Aorta (tissue), 5 donors: ENCODE data around the gene LMX1B. TPM values are rescaled to one million over a fixed set of nuclear protein-coding genes. Genes with fewer than 3 reads are reported as not detected.

Experiments
- ATAC-seq: fragments of 200-7000 bp; cut with Tn5 transposase; one replicate; pipeline ENCODE4 v1.9.1; 2022; ENCODE audit warnings: moderate library complexity; ENCODE audit not compliant: low FRiP score
- DNase-seq, 2 donors: peaks; one replicate each; pipeline ENCODE4 v3.0.0-alpha.2; 2020
- H3K27ac ChIP-seq, 2 donors: one replicate each; pipeline ENCODE4 v1.5.1; 2013; ENCODE audit warnings: low read length in 2 of 2, mild to moderate bottlenecking in 2 of 2, moderate library complexity in 2 of 2, control low read depth in 1 of 2, inconsistent platforms in 1 of 2, low read depth in 1 of 2
- H3K27me3 ChIP-seq, 2 donors: one replicate each; pipeline ENCODE4 v1.6.1; 2013; ENCODE audit warnings: control low read depth in 1 of 2, low read length in 1 of 2, mild to moderate bottlenecking in 1 of 2, moderate library complexity in 1 of 2; ENCODE audit not compliant: insufficient read depth in 2 of 2, control insufficient read depth in 1 of 2
- H3K36me3 ChIP-seq, 2 donors: one replicate each; pipeline ENCODE4 v1.6.1; 2013; ENCODE audit warnings: control low read depth in 1 of 2, low read length in 1 of 2, mild to moderate bottlenecking in 1 of 2; ENCODE audit not compliant: insufficient read depth in 2 of 2, control insufficient read depth in 1 of 2
- H3K4me1 ChIP-seq, 2 donors: one replicate each; pipeline ENCODE4 v1.6.1; 2013; ENCODE audit warnings: low read length in 2 of 2, control low read depth in 1 of 2, mild to moderate bottlenecking in 1 of 2, moderate library complexity in 1 of 2; ENCODE audit not compliant: insufficient read depth in 2 of 2, control insufficient read depth in 1 of 2
- H3K4me3 ChIP-seq, 2 donors: one replicate each; pipeline ENCODE4 v1.5.1; 2013; ENCODE audit warnings: low read length in 2 of 2, control low read depth in 1 of 2, mild to moderate bottlenecking in 1 of 2
- H3K9me3 ChIP-seq: one replicate; pipeline ENCODE4 v1.6.1; 2013; ENCODE audit warnings: mild to moderate bottlenecking, low read length; ENCODE audit not compliant: control insufficient read depth
- WGBS, 2 donors: extraction: QIAGEN DNeasy Blood & Tissue Kit; methylation state at CpG; one replicate each; pipeline ENCODE4 v1.1.7; 2013; 5-methylcytosine and 5-hydroxymethylcytosine counted together
- intact Hi-C, 2 donors: fragments of 100-400 bp; cut with DNase I; formaldehyde crosslinking; loops; one replicate each; pipeline versions ENCODE4 v1.14.2 to v1.15.0; 2022
- polyA plus RNA-seq, 2 donors: library from polyadenylated mRNA; stranded (reverse); fragments of 200-250 nt; gene quantifications; one replicate each; pipeline ENCODE4 v1.2.3, GENCODE V29; 2013
- total RNA-seq, 2 donors: library from RNA; stranded (reverse); fragmentation: NEBNext Ultra II Directional; extraction: Animal tissue kit (Norgen Biotek cat#: 25700); gene quantifications; one replicate each; pipeline ENCODE4 v1.2.1, GENCODE V29; 2021
- donor health status: healthy with polysubstance abuse.
- donor health status: Bipolar disorder and iron deficiency.
- donor health status: DM: no; HTN: no; CAD: no.
- donor health status: DM: no; HTN: no; CAD: no.
- donor health status: DM: yes; HTN: yes; CAD: no.

LMX1B gene
- total and polyA plus RNA-seq, 4 donors: 0.32 to 1.6 TPM; not detected in 2

DNA sequence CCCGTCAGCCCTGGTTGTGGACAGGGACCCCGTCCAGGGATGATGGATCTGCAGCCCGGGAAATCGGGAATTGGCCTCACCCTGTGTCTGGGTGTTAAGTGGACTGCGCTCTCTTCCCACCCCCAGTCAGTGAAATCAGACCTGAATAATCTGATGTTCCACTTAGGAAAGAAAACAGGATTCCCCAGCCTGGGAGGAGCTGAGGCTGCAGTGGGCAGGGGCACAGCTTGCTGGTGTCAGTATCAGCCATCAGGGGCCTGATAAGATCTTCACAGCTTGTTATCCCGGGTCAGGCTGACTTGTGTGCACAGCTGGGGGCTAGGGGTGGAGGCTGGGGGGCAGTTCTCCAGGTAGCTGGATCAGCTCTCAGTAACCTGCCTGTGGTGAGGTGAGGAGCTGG lies 29.1 kb downstream of the LMX1B start:
- no peak for DNase-seq
- intact Hi-C loops: no loop called here
- no peaks in the 10 kb centered on the region for H3K9me3 ChIP-seq
- no peaks in the 10 kb centered on the region for H3K36me3 ChIP-seq
- no peak overlapping the region for H3K27ac ChIP-seq
- no peaks in the 10 kb centered on the region for H3K4me1 ChIP-seq
- ATAC-seq: no peak
- no peak overlapping the region for H3K4me3 ChIP-seq
- H3K27me3 ChIP-seq: no peaks in the 10 kb centered on the region
- 64 to 68% methylated on average over 6 of the region's 6 CpGs for WGBS, 2 donors

DNA sequence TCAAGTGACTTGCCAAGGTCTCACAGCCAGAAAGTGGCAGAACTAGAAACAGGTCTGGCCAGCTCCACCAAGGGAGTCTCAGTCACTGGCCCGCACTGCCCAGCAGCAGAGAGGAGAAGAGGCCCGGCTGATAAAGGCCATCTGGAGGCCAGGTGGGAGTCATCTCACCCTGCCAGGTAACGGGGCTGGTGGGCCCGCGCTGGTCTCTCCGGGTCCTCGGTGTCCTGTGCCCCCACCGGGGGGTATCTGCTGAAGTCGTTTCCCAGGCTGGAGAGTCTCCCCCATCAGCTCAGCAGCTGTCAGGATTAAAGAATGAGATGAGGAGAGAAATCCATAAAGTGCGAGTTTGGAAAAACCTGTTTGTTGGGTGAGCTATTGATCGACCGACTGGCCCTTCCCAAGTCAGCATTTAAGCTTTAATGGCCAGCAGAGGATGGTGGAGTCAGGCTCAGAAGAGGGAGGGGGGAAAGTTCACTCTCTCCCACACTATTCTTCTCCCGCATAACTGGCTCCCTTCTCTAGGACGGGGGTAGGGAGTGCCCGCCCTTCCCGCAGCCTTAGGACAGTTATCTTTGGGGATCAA lies 30.3 kb downstream of the LMX1B start:
- Histone ChIP-seq H3K27me3 (no peaks in the 10 kb centered on the region), H3K27ac (no peak overlapping the region), H3K36me3 (no peaks in the 10 kb centered on the region), H3K4me1 (no peaks in the 10 kb centered on the region), H3K4me3 (no peak overlapping the region), H3K9me3 (no peaks in the 10 kb centered on the region)
- DNase-seq (no peak), ATAC-seq (no peak)
- WGBS, 2 donors: 44 to 58% methylated on average over 16 of the region's 16 CpGs
- intact Hi-C loops: no loop called here

DNA sequence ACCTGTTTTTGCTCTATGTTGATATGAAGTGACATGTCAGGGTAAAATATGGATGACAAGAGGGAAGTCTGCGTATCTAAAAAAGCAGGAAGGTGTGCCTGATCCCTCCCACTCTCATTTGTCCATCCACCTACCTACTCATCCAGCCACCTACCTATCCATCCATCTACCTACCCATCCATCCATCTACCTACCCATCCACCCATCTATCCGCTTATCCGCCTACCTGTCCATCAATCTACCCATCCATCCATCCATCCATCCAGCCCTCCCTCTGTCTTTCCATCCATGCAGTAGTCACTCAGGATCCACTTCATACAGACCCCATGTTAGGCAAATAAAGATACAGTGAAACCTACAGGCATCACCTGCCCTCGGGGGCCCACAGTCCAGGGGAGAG lies 32.4 kb downstream of the LMX1B start:
- 82 to 83% methylated on average over 4 of the region's 4 CpGs for WGBS, 2 donors
- H3K4me3 ChIP-seq: no peak overlapping the region
- no peaks in the 10 kb centered on the region for H3K9me3 ChIP-seq
- ATAC-seq (no peak), DNase-seq (no peak)
- no peaks in the 10 kb centered on the region for H3K36me3 ChIP-seq
- H3K27ac ChIP-seq: no peak overlapping the region
- no peaks in the 10 kb centered on the region for H3K27me3 ChIP-seq
- intact Hi-C loops: no loop called here
- no peaks in the 10 kb centered on the region for H3K4me1 ChIP-seq

GRCh38 chr9:126647585-126648411 lies 34.1 kb downstream of the LMX1B start:
- DNase-seq: no peak
- WGBS, 2 donors: 81 to 85% methylated on average over 16 of the region's 16 CpGs
- intact Hi-C loops: no loop called here
- no peaks in the 10 kb centered on the region for H3K4me1 ChIP-seq
- H3K36me3 ChIP-seq: no peaks in the 10 kb centered on the region
- ATAC-seq: no peak
- H3K4me3 ChIP-seq: no peak overlapping the region
- H3K27me3 ChIP-seq: no peaks in the 10 kb centered on the region
- no peak overlapping the region for H3K27ac ChIP-seq
- no peaks in the 10 kb centered on the region for H3K9me3 ChIP-seq

- no peak overlapping the region for H3K27ac ChIP-seq
- no peaks in the 10 kb centered on the region for H3K27me3 ChIP-seq
- 88 to 91% methylated on average over 3 of the region's 3 CpGs for WGBS, 2 donors
- no peak for DNase-seq
- H3K4me3 ChIP-seq: no peak overlapping the region
- H3K9me3 ChIP-seq: no peaks in the 10 kb centered on the region
- H3K36me3 ChIP-seq: no peaks in the 10 kb centered on the region
- intact Hi-C loops: no loop called here
- ATAC-seq: no peak
- H3K4me1 ChIP-seq: no peaks in the 10 kb centered on the region
These were observed 35.7 kb downstream of the LMX1B start for GRCh38 chr9:126649477-126649876.

- intact Hi-C loops: no loop called here
- Histone ChIP-seq H3K4me3 (no peak overlapping the region), H3K27me3 (no peaks in the 10 kb centered on the region), H3K27ac (no peak overlapping the region), H3K4me1 (no peaks in the 10 kb centered on the region), H3K36me3 (no peaks in the 10 kb centered on the region), H3K9me3 (no peaks in the 10 kb centered on the region)
- WGBS, 2 donors: 61 to 74% methylated on average over 24 of the region's 24 CpGs
- no peak for ATAC-seq
- no peak for DNase-seq
These were observed 36.9 kb downstream of the LMX1B start for GRCh38 chr9:126650404-126651341.

DNA sequence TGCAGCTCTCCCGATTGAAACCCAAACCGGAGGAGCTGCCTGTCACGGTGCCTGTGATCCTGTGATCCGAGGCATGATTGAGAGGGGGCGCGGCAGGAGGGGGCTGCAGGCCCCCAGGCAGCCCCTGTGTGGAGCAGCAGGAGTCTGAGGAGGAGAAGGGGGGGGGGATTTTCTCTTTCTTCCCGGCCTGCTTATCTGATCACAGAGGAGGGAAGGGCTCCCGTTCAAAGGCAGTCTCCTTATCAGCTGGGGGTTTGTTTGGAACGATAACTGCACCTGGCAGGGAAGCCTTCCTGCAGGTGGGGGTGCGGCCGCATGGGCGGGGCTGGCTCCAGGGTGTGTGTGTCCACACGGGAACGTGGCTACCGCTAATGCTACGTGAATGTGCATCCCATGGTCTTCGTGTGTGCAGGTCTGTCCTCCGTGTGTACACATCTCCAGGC lies 38.4 kb downstream of the LMX1B start:
- Histone ChIP-seq H3K36me3 (no peaks in the 10 kb centered on the region), H3K4me1 (no peaks in the 10 kb centered on the region), H3K27me3 (no peaks in the 10 kb centered on the region), H3K27ac (no peak overlapping the region), H3K9me3 (no peaks in the 10 kb centered on the region), H3K4me3 (no peak overlapping the region)
- 36 to 45% methylated on average over 17 to 18 of the region's 18 CpGs for WGBS, 2 donors
- intact Hi-C loops: no loop called here
- ATAC-seq (no peak), DNase-seq (no peak)

GRCh38 chr9:126654124-126654523 lies 40.4 kb downstream of the LMX1B start:
- no peak overlapping the region for H3K27ac ChIP-seq
- H3K4me1 ChIP-seq: no peaks in the 10 kb centered on the region
- intact Hi-C loops: no loop called here
- H3K27me3 ChIP-seq: no peaks in the 10 kb centered on the region
- ATAC-seq (no peak), DNase-seq (no peak)
- no peaks in the 10 kb centered on the region for H3K9me3 ChIP-seq
- H3K4me3 ChIP-seq: no peak overlapping the region
- 95 to 97% methylated on average over 7 of the region's 7 CpGs for WGBS, 2 donors
- no peaks in the 10 kb centered on the region for H3K36me3 ChIP-seq
